Upper lobe of left lung (tissue), 4 donors: ENCODE measurements around the gene TRIML1.

Experiments used
- EP300 ChIP-seq, 4 donors: sonication (generic); formaldehyde crosslinking; IDR thresholded peaks; one replicate each; pipeline ENCODE4 v1.5.1; 2017; ENCODE audit warnings: antibody characterized with exemption in 4 of 4, control low read depth in 2 of 4
- POLR2AphosphoS5 ChIP-seq, 2 donors: sonication (generic); formaldehyde crosslinking; IDR thresholded peaks; one replicate each; pipeline ENCODE4 v1.5.1; 2017; ENCODE audit warnings: antibody characterized with exemption in 2 of 2
- TF ChIP-seq, protein P1 (sequence below), 6 experiments: fragments of 450-650 bp in 4 of 6; fragments of 200-600 bp in 2 of 6; sonication (generic) in 2 of 6; IDR thresholded peaks; one replicate each; pipeline ENCODE4 v1.5.1; 2016 to 2019; ENCODE audit warnings: antibody characterized with exemption in 6 of 6

DNA sequence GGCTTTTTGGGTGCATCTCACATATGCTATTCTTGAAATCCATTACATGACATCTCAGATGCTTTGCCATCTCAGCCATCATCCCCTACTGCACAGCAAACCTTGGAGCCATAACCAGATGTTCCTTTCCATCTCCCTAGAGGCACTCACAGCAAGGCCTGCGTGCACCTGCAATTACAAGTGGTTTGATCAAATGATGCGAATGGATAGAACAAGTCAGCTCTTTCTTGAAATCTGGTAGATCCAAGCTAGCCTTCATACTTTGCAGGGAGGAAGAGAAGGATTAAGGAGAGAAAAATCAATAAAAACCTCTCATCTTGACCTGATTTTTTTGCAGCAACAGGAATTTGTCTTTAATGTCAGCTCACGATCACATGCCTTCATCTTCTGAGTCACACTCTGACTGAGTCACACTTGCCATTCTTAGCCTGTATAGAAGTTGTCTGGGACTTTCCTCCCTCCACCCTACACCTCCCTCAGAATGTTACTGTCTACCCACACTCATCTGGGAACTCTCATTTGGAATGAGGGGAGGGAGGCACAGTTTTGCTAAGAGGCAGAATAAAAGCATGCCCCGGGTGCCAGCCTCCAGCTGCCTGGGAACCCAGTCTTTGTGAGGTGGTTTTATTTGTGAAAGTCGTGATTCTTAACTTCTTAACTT is 11.9 kb upstream of the TRIML1 start:
- no peak for TF ChIP-seq POLR2AphosphoS5 (IDR thresholded peaks at IDR 0.05)
- TF ChIP-seq, protein P1, sequence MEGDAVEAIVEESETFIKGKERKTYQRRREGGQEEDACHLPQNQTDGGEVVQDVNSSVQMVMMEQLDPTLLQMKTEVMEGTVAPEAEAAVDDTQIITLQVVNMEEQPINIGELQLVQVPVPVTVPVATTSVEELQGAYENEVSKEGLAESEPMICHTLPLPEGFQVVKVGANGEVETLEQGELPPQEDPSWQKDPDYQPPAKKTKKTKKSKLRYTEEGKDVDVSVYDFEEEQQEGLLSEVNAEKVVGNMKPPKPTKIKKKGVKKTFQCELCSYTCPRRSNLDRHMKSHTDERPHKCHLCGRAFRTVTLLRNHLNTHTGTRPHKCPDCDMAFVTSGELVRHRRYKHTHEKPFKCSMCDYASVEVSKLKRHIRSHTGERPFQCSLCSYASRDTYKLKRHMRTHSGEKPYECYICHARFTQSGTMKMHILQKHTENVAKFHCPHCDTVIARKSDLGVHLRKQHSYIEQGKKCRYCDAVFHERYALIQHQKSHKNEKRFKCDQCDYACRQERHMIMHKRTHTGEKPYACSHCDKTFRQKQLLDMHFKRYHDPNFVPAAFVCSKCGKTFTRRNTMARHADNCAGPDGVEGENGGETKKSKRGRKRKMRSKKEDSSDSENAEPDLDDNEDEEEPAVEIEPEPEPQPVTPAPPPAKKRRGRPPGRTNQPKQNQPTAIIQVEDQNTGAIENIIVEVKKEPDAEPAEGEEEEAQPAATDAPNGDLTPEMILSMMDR (IDR thresholded peaks at IDR 0.05): no peak
- no peak for TF ChIP-seq EP300 (IDR thresholded peaks at IDR 0.05)
